ENCODE data around the gene EVX2.

Gene EVX2

DNA sequence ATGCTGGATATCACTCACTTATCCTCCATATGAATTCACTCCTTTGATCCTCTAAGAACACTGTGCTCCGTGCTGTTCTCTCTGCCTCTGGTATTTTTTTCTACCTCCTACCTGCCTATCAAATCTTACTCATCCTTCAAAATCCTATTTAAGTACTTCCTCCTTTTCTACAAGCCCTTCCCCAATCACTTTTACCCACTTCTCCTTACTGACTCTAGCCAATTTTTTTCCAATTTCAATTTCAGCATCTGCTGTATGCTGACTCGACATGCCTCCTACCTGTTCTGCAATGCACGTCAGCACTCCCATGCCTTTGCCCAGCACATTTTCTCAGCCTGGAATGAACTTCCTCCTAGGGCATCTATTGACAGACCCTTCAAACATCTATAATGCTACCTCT lies 44.4 kb downstream of the EVX2 start:
- DNase-seq: no peak

- DNase-seq: no peak
These were observed 45.1 kb downstream of the EVX2 start for GRCh38 chr2:176038694-176039093.

- no peak for DNase-seq
These were observed 48.6 kb downstream of the EVX2 start for GRCh38 chr2:176035013-176035691.

GRCh38 chr2:176027806-176028205 lies 56.0 kb downstream of the EVX2 start:
- DNase-seq: no peak
